HG03095 (cell line): ENCODE data around the gene NDUFA7.
"Not testable (repeated sequence)": the region's sequence is repeated elsewhere in the genome, so short reads cannot be mapped to it uniquely, and the experiment has no call there.

Source experiments
- ATAC-seq: cut with Tn5 transposase; IDR thresholded peaks from one replicate; pipeline ENCODE4 v1.9.1; 2021; ENCODE audit warnings: moderate library complexity; ENCODE audit not compliant: unreplicated experiment

Gene NDUFA7

DNA sequence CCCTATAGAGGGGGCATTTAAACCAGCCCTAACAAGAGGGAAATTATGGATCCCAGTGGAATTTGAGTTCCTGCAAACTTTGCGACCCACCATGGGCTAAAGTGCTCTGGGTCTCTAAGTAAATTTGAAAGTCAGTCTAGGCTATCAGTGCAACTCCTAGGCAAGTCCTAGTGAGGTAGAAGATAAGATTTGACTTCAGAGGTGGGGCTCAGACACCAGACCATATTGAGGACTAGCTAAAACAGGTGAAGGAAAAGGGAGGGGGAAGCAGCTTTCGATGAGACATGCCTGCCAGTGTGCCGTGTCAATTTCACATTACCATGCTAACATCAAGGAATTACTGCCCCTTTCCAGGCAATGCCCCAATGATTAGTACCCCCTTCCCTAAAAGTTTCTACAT lies 51.5 kb downstream of the NDUFA7 start:
- ATAC-seq, result no peak

DNA sequence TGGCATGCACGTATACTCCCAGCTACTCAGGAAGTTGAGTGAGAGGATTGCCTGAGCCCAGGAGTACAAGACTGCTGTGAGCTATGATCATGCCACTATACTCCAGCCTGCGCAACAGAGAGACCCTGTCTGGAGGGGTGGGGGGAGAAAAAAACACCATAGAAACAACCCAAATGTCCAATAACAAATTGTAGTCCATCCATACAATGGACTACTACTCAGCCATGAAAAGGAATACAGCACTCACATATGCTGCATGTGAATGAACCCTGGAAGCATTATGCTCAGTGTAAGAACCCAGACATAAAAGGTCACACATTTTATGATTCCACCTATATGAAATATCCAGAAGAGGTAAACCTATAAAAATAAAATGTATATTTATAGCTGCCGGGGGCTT lies 55.3 kb downstream of the NDUFA7 start:
- no peak for ATAC-seq

DNA sequence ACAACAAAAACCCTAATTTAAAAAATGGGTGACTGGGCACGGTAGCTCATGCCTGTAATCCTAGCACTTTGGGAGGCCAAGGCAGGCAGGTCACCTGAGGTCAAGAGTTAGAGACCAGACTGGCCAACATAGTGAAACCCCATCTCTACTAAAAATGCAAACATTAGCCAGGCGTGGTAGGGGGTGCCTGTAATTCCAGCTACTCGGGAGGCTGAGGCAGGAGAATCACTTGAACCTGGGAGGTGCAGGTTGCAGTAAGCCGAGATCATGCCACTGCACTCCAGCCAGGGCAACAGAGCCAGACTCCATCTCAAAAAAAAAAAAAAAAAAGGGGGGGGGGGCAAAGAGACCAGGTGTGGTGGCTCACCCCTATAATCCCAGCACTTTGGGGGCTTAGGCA lies 56.9 kb downstream of the NDUFA7 start:
- ATAC-seq, result not testable (repeated sequence)

DNA sequence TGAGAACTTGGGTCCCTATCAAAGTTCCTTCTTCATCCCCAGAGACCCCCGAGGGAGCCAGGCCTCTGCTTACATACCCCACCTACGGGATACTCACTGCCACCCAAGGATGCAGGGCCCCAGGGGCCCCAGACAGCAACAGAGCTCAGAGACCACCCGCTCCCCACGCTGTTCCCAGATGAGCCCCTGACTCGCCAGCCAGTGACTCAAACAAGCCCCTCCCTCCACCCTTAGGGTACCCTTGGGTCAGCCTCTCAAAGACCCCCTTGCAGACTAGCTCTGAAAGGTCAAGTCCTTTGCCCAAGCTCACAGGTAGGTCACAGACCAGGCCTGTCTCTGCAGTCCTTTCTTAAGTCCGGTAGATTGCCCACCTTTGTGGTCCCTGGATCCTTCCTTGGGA lies 58.7 kb downstream of the NDUFA7 start:
- no peak for ATAC-seq

DNA sequence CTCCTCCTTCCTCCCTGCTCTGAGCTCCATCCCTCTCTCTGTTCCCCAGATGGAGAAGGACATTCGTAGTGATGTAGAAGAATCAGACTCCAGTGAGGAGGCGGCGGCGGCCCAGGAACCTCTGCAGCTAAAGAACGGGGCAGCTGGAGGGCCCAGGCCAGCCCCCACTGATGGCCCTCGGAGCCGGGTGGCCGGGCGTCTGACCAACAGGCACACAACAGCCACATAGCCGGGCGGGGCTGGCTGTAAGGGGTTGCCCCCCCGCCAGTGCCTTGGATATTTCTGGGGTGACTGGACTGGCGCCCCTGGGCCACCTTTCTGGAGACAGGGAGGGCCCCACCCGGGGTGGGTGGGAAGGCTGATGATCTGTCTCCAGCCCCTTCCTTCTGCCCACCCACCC lies 59.3 kb downstream of the NDUFA7 start:
- no peak for ATAC-seq

DNA sequence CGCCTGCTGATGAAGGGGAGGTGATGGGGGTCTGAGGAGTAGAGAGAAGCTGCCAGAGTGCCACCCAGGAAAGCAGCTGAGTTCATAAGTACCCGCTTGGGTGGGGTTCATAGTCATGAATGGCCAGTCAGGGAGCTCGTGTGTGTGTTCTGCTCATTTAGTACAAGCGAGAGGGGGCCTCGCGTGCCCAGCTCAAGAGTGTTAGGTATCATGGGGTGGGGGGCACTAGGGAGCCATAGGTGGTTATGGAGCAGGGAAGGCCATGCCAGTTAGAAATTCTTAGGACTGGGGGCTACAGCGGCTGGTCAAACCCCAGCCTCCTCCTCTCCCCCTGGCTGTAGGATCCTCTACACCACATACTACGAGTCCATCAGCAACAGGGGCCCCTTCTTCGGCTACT lies 59.8 kb downstream of the NDUFA7 start:
- no peak for ATAC-seq
